HepG2 (cell line): ENCODE data around the gene FNBP1L. TPM values are rescaled to one million over a fixed set of nuclear protein-coding genes. Genes with fewer than 3 reads are reported as not detected.

Experiments used
- AGO1 ChIP-seq: fragments of 200-400 bp; formaldehyde crosslinking; IDR thresholded peaks from 2 replicates; pipeline ENCODE4 v1.6.1; 2017; ENCODE audit warnings: mild to moderate bottlenecking, low read depth, low read length, moderate library complexity; ENCODE audit not compliant: poor library complexity, severe bottlenecking
- CBFB ChIP-seq: sonication (generic); formaldehyde crosslinking; IDR thresholded peaks from 2 replicates; pipeline ENCODE4 v1.4.0; 2020; ENCODE audit warnings: missing genetic modification reagents
- KAT8 ChIP-seq: IDR thresholded peaks from 2 replicates; pipeline ENCODE4 v1.6.1; 2016; ENCODE audit warnings: missing genetic modification reagents, missing compliant biosample characterization
- KDM6A ChIP-seq: IDR thresholded peaks from 2 replicates; pipeline ENCODE4 v1.6.1; 2016; ENCODE audit warnings: low read depth
- LCORL ChIP-seq, 2 experiments: fragments of 450-650 bp in 1 of 2; sonication (generic) in 1 of 2; formaldehyde crosslinking in 1 of 2; IDR thresholded peaks; 2 replicates each; pipeline versions ENCODE4 v1.5.0 to v1.6.1; 2017 to 2020; ENCODE audit warnings: antibody characterized with exemption in 1 of 2, missing genetic modification reagents in 1 of 2
- POLR2G ChIP-seq: fragments of 200-400 bp; formaldehyde crosslinking; IDR thresholded peaks from 2 replicates; pipeline ENCODE4 v1.6.1; 2018; ENCODE audit warnings: mild to moderate bottlenecking, low read depth, low read length, moderate library complexity
- PRPF4 ChIP-seq: fragments of 200-400 bp; formaldehyde crosslinking; IDR thresholded peaks from 2 replicates; pipeline ENCODE4 v1.6.1; 2016; ENCODE audit warnings: low read length, low read depth; ENCODE audit not compliant: poor library complexity, severe bottlenecking
- STAG1 ChIP-seq: sonication (generic); formaldehyde crosslinking; IDR thresholded peaks from 2 replicates; pipeline ENCODE4 v1.4.0; 2020; ENCODE audit warnings: missing genetic modification reagents
- TP53 ChIP-seq: sonication (generic); formaldehyde crosslinking; conservative IDR thresholded peaks from 2 replicates; pipeline ENCODE4 v1.4.0; 2020; ENCODE audit warnings: missing genetic modification reagents
- ZFP36L1 ChIP-seq: sonication (generic); formaldehyde crosslinking; IDR thresholded peaks from 2 replicates; pipeline ENCODE4 v1.8.0; 2022; ENCODE audit warnings: mild to moderate bottlenecking, missing genetic modification reagents, moderate library complexity
- ZNF232 ChIP-seq: sonication (generic); formaldehyde crosslinking; IDR thresholded peaks from 2 replicates; pipeline ENCODE4 v1.4.0; 2020; ENCODE audit warnings: missing genetic modification reagents, borderline replicate concordance
- ZSCAN20 ChIP-seq: sonication (generic); formaldehyde crosslinking; IDR thresholded peaks from 2 replicates; pipeline ENCODE4 v1.4.0; 2020; ENCODE audit warnings: missing genetic modification reagents, mild to moderate bottlenecking, borderline replicate concordance
- polyA plus RNA-seq, 8 experiments: library from polyadenylated mRNA; depleted of rRNA in 3 of 8; stranded (reverse) in 7 of 8; unstranded in 1 of 8; fragments of >200 nt; fragmentation: Illumina TruSeq in 4 of 8; extraction: Trizol in 4 of 8; gene quantifications; 2 replicates each; pipeline versions ENCODE4 v1.2.1 to v1.2.3, GENCODE V29; 2011 to 2016; ENCODE audit warnings: low read depth in 4 of 8, missing spikeins in 1 of 8, mixed read lengths in 1 of 8; ENCODE audit not compliant: insufficient read depth in 1 of 8
- total RNA-seq, 5 experiments: library from RNA; depleted of rRNA; stranded (reverse); fragments of >200 nt; fragmentation: Illumina TruSeq; extraction: Trizol; gene quantifications; 2 replicates each; pipeline ENCODE4 v1.2.3, GENCODE V29; 2016; ENCODE audit warnings: low read depth in 1 of 5
- TF ChIP-seq, protein P1 (sequence below): sonication (generic); formaldehyde crosslinking; conservative IDR thresholded peaks from 2 replicates; pipeline ENCODE4 v1.4.0; 2020; ENCODE audit warnings: mild to moderate bottlenecking, missing genetic modification reagents, moderate library complexity
- TF ChIP-seq, protein P2 (sequence below): sonication (generic); formaldehyde crosslinking; IDR thresholded peaks from 2 replicates; pipeline ENCODE4 v1.4.0; 2020; ENCODE audit warnings: missing genetic modification reagents, borderline replicate concordance
- TF ChIP-seq, protein P3 (sequence below): sonication (generic); formaldehyde crosslinking; IDR thresholded peaks from 2 replicates; pipeline ENCODE4 v1.5.0; 2020; ENCODE audit warnings: mild to moderate bottlenecking, missing genetic modification reagents
- TF ChIP-seq, protein P4 (sequence below): sonication (generic); formaldehyde crosslinking; IDR thresholded peaks from 2 replicates; pipeline ENCODE4 v1.4.0; 2020; ENCODE audit warnings: missing genetic modification reagents, mild to moderate bottlenecking, borderline replicate concordance
- TF ChIP-seq, protein P5 (sequence below): sonication (generic); formaldehyde crosslinking; IDR thresholded peaks from 2 replicates; pipeline ENCODE4 v1.9.0; 2021; ENCODE audit warnings: missing genetic modification reagents, borderline replicate concordance

FNBP1L gene
- total and polyA plus RNA-seq, 2 of the 13 experiments (the other 11 are each of a cell fraction or from before 2014, with no cell fraction given): 24.1 to 27.1 TPM

DNA sequence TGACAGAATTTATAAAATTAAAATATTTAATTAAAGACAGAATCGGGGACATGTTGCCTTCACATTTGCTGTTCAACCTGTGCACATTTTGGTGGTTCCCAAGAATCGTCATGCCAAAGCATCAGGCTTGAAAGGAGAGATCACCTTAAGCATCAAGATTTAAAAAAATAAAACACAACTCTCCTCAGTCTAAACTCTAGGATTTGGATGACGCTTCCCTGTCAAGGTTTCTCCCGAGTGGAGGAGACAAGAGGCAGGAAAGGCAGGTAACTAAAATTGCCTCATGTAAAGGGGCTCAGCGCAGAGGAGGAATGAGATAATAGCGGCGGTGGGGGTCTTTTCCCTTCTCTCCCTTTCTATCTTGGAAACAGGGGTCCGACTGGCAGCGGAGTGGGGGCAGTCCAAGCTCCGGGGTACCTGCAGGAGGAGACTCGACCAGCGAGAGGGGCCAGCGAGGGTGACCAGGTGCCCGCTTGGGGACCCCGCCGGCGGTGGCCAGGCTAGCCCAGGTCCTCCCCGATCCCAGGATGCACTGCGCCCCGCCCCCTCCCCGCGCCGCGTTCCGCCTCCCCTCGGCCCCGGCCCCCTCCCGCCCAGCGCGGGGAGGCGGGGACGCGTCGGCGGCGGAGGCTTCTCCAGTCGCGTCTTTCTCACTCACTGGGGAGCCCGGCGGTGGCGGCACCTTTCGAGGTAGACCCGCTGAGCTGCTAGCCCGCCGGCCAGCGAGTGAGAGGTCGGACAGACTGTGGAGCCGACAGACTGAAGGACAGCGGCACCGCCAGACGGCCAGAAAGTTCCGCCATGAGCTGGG, at the start of gene FNBP1L (continued):
- TF ChIP-seq, protein P1, sequence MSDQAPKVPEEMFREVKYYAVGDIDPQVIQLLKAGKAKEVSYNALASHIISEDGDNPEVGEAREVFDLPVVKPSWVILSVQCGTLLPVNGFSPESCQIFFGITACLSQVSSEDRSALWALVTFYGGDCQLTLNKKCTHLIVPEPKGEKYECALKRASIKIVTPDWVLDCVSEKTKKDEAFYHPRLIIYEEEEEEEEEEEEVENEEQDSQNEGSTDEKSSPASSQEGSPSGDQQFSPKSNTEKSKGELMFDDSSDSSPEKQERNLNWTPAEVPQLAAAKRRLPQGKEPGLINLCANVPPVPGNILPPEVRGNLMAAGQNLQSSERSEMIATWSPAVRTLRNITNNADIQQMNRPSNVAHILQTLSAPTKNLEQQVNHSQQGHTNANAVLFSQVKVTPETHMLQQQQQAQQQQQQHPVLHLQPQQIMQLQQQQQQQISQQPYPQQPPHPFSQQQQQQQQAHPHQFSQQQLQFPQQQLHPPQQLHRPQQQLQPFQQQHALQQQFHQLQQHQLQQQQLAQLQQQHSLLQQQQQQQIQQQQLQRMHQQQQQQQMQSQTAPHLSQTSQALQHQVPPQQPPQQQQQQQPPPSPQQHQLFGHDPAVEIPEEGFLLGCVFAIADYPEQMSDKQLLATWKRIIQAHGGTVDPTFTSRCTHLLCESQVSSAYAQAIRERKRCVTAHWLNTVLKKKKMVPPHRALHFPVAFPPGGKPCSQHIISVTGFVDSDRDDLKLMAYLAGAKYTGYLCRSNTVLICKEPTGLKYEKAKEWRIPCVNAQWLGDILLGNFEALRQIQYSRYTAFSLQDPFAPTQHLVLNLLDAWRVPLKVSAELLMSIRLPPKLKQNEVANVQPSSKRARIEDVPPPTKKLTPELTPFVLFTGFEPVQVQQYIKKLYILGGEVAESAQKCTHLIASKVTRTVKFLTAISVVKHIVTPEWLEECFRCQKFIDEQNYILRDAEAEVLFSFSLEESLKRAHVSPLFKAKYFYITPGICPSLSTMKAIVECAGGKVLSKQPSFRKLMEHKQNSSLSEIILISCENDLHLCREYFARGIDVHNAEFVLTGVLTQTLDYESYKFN (CRISPR knock-in tag): peak; percentile 15; the same call in 1 of the 2 replicates
- 0 out of 2 replicates have a peak, but pooled peaks have one; percentile 38 for TF ChIP-seq CBFB (CRISPR knock-in tag)
- no peak; the same call in 1 of the 2 replicates for TF ChIP-seq ZFP36L1 (CRISPR knock-in tag)
- no peak for TF ChIP-seq TP53 (CRISPR knock-in tag)
- no peak for TF ChIP-seq PRPF4
- TF ChIP-seq, protein P2, sequence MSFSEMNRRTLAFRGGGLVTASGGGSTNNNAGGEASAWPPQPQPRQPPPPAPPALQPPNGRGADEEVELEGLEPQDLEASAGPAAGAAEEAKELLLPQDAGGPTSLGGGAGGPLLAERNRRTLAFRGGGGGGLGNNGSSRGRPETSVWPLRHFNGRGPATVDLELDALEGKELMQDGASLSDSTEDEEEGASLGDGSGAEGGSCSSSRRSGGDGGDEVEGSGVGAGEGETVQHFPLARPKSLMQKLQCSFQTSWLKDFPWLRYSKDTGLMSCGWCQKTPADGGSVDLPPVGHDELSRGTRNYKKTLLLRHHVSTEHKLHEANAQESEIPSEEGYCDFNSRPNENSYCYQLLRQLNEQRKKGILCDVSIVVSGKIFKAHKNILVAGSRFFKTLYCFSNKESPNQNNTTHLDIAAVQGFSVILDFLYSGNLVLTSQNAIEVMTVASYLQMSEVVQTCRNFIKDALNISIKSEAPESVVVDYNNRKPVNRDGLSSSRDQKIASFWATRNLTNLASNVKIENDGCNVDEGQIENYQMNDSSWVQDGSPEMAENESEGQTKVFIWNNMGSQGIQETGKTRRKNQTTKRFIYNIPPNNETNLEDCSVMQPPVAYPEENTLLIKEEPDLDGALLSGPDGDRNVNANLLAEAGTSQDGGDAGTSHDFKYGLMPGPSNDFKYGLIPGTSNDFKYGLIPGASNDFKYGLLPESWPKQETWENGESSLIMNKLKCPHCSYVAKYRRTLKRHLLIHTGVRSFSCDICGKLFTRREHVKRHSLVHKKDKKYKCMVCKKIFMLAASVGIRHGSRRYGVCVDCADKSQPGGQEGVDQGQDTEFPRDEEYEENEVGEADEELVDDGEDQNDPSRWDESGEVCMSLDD (CRISPR knock-in tag): no peak
- TF ChIP-seq, protein P3, sequence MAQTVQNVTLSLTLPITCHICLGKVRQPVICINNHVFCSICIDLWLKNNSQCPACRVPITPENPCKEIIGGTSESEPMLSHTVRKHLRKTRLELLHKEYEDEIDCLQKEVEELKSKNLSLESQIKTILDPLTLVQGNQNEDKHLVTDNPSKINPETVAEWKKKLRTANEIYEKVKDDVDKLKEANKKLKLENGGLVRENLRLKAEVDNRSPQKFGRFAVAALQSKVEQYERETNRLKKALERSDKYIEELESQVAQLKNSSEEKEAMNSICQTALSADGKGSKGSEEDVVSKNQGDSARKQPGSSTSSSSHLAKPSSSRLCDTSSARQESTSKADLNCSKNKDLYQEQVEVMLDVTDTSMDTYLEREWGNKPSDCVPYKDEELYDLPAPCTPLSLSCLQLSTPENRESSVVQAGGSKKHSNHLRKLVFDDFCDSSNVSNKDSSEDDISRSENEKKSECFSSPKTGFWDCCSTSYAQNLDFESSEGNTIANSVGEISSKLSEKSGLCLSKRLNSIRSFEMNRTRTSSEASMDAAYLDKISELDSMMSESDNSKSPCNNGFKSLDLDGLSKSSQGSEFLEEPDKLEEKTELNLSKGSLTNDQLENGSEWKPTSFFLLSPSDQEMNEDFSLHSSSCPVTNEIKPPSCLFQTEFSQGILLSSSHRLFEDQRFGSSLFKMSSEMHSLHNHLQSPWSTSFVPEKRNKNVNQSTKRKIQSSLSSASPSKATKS (CRISPR knock-in tag): no peak
- TF ChIP-seq ZSCAN20: peak; percentile 51; the same call in 1 of the 2 replicates
- TF ChIP-seq LCORL (IDR thresholded peaks at IDR 0.05): no peak
- TF ChIP-seq LCORL (CRISPR knock-in tag; IDR thresholded peaks at IDR 0.05): no peak; the same call in 1 of the 2 replicates
- no peak for TF ChIP-seq AGO1
- 0 out of 2 replicates have a peak, but pooled peaks have one; percentile 10 for TF ChIP-seq KAT8
- no peak for TF ChIP-seq KDM6A (CRISPR knock-in tag)
- no peak for TF ChIP-seq STAG1 (CRISPR knock-in tag)
- TF ChIP-seq, protein P4, sequence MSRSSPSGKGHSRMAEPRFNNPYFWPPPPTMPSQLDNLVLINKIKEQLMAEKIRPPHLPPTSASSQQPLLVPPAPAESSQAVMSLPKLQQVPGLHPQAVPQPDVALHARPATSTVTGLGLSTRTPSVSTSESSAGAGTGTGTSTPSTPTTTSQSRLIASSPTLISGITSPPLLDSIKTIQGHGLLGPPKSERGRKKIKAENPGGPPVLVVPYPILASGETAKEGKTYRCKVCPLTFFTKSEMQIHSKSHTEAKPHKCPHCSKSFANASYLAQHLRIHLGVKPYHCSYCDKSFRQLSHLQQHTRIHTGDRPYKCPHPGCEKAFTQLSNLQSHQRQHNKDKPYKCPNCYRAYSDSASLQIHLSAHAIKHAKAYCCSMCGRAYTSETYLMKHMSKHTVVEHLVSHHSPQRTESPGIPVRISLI (CRISPR knock-in tag): no peak
- peak; percentile 76 for TF ChIP-seq POLR2G
- no peak for TF ChIP-seq ZNF232
- TF ChIP-seq, protein P5, sequence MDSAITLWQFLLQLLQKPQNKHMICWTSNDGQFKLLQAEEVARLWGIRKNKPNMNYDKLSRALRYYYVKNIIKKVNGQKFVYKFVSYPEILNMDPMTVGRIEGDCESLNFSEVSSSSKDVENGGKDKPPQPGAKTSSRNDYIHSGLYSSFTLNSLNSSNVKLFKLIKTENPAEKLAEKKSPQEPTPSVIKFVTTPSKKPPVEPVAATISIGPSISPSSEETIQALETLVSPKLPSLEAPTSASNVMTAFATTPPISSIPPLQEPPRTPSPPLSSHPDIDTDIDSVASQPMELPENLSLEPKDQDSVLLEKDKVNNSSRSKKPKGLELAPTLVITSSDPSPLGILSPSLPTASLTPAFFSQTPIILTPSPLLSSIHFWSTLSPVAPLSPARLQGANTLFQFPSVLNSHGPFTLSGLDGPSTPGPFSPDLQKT (CRISPR knock-in tag): no peak
